ENCODE results near the gene FGB. TPM values are rescaled to one million over a fixed set of nuclear protein-coding genes. Genes with fewer than 3 reads are reported as not detected.

The FGB gene
- total and polyA plus RNA-seq, 2 of the 13 experiments (the other 11 are each of a cell fraction or from before 2014, with no cell fraction given) = 226 to 784 TPM

DNA sequence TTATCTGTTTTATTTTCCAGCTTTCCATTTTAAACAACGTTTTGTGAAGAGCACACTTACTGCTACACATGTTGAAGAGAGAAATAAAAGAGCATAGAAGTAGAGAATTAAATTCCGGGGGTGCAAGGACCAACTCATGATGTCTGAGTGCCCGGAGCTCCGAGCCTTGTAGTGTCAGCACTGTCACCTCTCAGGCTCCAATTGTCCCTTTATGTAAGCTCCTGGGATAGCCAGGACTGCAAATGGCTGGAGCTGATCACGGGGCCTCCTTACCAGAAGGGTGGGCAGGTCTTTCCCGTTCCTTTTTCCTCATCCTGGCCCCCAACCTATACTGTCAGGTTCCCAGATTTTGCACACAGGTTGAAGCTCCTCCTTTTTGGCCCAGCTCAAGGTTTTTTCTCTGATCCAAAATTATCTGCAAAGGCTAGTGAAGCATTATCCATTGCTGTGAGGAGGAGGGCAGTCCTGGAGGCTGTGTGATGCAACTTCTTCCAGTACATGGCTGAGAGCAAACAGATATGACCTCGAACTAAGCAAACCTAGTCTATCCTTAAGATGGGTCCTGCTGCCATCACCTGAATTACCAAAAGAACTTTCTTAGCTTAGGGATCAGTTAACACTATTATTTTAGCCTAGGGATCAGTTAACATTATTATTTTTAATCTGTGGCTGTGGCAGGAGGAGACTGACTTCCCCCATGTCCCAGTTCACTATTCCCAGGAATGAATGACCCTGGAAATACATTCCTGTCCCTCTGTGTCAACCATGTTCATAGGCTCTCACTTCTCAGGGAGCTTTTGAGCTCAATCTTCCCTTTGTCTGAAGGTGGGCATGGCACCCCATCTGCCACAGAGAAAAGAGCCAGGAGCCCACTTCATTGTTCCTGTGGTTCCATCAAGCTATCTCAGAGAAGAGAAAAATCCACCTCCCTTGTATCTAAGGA is 49.9 kb downstream of the FGB start, which contains the start of gene FGG (continued):
- TF ChIP-seq, protein P1, sequence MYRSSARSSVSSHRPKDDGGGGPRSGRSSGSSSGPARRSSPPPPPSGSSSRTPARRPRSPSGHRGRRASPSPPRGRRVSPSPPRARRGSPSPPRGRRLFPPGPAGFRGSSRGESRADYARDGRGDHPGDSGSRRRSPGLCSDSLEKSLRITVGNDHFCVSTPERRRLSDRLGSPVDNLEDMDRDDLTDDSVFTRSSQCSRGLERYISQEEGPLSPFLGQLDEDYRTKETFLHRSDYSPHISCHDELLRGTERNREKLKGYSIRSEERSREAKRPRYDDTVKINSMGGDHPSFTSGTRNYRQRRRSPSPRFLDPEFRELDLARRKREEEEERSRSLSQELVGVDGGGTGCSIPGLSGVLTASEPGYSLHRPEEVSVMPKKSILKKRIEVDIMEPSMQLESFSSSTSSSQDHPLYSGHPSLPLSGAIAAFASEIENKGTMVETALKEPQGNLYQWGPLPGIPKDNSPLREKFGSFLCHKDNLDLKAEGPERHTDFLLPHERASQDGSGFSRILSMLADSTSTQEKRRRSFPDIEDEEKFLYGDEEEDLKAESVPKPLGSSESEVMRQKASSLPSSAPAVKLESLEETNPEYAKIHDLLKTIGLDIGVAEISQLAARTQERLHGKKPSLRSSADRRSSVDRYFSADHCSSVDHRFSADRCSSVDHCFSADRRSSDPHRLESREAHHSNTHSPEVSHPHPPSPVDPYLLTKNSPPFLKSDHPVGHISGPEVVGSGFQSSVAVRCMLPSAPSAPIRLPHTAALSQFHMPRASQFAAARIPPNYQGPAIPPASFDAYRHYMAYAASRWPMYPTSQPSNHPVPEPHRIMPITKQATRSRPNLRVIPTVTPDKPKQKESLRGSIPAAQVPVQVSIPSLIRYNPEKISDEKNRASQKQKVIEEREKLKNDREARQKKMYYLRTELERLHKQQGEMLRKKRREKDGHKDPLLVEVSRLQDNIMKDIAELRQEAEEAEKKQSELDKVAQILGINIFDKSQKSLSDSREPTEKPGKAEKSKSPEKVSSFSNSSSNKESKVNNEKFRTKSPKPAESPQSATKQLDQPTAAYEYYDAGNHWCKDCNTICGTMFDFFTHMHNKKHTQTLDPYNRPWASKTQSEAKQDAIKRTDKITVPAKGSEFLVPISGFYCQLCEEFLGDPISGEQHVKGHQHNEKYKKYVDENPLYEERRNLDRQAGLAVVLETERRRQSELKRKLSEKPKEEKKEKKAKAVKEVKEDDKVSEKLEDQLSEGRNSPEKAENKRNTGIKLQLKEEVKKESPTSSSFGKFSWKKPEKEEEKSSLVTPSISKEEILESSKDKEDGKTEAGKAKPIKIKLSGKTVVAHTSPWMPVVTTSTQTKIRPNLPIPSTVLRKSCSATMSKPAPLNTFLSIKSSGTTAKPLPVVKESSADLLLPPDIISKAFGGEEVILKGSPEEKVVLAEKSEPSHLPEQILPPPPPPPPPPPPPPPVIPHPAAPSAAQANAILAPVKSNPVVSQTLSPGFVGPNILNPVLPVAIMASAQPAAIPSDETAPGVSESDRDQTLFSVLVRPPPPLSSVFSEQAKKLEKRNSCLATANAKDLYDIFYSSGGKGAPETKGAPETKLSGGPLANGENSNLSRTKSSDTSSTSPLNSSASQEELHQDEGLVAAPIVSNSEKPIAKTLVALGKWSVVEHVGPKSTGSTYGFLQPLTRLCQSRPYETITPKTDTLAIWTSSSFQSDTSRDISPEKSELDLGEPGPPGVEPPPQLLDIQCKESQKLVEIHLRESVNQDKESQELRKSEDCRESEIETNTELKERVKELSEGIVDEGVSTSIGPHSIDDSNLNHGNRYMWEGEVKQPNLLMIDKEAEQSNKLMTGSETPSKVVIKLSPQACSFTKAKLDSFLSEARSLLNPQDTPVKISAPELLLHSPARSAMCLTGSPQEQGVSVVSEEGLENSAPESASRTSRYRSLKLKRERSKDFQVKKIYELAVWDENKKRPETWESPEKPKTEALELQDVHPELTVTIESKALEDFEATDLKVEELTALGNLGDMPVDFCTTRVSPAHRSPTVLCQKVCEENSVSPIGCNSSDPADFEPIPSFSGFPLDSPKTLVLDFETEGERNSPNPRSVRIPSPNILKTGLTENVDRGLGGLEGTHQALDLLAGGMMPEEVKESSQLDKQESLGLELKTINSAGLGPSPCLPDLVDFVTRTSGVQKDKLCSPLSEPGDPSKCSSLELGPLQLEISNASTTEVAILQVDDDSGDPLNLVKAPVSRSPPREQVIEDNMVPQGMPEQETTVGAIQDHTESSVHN (CRISPR knock-in tag; IDR thresholded peaks at IDR 0.05) = peak; percentile 20; the same call in 1 of the 2 replicates
- TF ChIP-seq, protein P2, sequence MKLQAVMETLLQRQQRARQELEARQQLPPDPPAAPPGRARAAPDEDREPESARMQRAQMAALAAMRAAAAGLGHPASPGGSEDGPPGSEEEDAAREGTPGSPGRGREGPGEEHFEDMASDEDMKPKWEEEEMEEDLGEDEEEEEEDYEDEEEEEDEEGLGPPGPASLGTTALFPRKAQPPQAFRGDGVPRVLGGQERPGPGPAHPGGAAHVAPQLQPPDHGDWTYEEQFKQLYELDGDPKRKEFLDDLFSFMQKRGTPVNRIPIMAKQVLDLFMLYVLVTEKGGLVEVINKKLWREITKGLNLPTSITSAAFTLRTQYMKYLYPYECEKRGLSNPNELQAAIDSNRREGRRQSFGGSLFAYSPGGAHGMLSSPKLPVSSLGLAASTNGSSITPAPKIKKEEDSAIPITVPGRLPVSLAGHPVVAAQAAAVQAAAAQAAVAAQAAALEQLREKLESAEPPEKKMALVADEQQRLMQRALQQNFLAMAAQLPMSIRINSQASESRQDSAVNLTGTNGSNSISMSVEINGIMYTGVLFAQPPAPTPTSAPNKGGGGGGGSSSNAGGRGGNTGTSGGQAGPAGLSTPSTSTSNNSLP (IDR thresholded peaks at IDR 0.05; ENCODE audit: low read depth, low read length) = peak; percentile 15; the same call in 1 of the 2 replicates
- TF ChIP-seq ATF7 (IDR thresholded peaks at IDR 0.05) (no peak), ATF7 (CRISPR knock-in tag; IDR thresholded peaks at IDR 0.05) (no peak), KAT8 (CRISPR knock-in tag; IDR thresholded peaks at IDR 0.05) (peak; percentile 43; the same call in 1 of the 2 replicates), ERF (CRISPR knock-in tag; IDR thresholded peaks at IDR 0.05) (0 out of 2 replicates have a peak, but pooled peaks have one; percentile 17), REXO4 (CRISPR knock-in tag; IDR thresholded peaks at IDR 0.05; ENCODE audit: borderline replicate concordance) (no peak), TBX2 (CRISPR knock-in tag; IDR thresholded peaks at IDR 0.05; ENCODE audit: borderline replicate concordance) (peak; percentile 84), ZNF264 (CRISPR knock-in tag; IDR thresholded peaks at IDR 0.05) (peak; percentile 23; the same call in 1 of the 2 replicates), GATA4 (IDR thresholded peaks at IDR 0.05; ENCODE audit: borderline replicate concordance, low read depth) (peak; percentile 38; the same call in 1 of the 2 replicates), TFAP4 (IDR thresholded peaks at IDR 0.05; ENCODE audit: borderline replicate concordance, low read depth) (no peak), ISL2 (CRISPR knock-in tag; IDR thresholded peaks at IDR 0.05) (peak; percentile 90), ZNF274 (CRISPR knock-in tag; IDR thresholded peaks at IDR 0.05) (no peak)
